ENCODE results near the gene HSCB. TPM values are rescaled to one million over a fixed set of nuclear protein-coding genes. Genes with fewer than 3 reads are reported as not detected.
A peak's percentile ranks its signal among the peaks of the same experiment; 100 is the strongest.

Gene HSCB
- total RNA-seq, 1 experiment from 2014 or later: 19.2 TPM

DNA sequence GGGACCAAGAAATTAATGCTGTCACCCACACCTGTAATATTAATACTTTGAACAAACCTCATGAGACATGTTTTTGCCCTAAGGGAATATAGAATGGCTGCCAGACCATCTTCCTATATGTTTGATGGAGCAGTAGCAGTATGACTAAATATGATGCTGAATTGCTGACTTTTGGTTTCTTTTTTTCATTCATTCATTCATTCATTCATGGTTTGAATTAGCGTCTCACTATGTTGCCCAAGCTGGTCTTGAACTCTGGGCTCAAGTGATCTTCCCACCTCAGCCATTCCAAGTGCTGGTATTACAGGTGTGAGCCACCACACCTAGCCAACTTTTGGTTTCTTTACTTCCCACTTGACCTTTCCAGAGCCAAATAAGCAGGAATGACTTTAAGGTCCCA lies 38.5 kb downstream of the HSCB start:
- ChIA-PET POLR2A (no interaction called here), CTCF (no interaction called here)
- no peak overlapping the region for H3K4me3 Mint-ChIP-seq
- DNase-seq (ENCODE audit: low spot score) (no peak), ATAC-seq (no peak)
- H3K4me1 Mint-ChIP-seq: no peaks in the 10 kb centered on the region
- H3K27me3 Mint-ChIP-seq (ENCODE audit: low read depth): no peaks in the 10 kb centered on the region
- H3K9me3 Mint-ChIP-seq: no peaks in the 10 kb centered on the region
- H3K27ac Mint-ChIP-seq: peak overlapping the region; percentile 45; the same call in 1 of the 2 replicates
- TF ChIP-seq, protein P1, sequence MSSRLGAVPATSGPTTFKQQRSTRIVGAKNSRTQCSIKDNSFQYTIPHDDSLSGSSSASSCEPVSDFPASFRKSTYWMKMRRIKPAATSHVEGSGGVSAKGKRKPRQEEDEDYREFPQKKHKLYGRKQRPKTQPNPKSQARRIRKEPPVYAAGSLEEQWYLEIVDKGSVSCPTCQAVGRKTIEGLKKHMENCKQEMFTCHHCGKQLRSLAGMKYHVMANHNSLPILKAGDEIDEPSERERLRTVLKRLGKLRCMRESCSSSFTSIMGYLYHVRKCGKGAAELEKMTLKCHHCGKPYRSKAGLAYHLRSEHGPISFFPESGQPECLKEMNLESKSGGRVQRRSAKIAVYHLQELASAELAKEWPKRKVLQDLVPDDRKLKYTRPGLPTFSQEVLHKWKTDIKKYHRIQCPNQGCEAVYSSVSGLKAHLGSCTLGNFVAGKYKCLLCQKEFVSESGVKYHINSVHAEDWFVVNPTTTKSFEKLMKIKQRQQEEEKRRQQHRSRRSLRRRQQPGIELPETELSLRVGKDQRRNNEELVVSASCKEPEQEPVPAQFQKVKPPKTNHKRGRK (CRISPR knock-in tag; IDR thresholded peaks at IDR 0.05; ENCODE audit: borderline replicate concordance): no peak
- TF ChIP-seq, protein P2, sequence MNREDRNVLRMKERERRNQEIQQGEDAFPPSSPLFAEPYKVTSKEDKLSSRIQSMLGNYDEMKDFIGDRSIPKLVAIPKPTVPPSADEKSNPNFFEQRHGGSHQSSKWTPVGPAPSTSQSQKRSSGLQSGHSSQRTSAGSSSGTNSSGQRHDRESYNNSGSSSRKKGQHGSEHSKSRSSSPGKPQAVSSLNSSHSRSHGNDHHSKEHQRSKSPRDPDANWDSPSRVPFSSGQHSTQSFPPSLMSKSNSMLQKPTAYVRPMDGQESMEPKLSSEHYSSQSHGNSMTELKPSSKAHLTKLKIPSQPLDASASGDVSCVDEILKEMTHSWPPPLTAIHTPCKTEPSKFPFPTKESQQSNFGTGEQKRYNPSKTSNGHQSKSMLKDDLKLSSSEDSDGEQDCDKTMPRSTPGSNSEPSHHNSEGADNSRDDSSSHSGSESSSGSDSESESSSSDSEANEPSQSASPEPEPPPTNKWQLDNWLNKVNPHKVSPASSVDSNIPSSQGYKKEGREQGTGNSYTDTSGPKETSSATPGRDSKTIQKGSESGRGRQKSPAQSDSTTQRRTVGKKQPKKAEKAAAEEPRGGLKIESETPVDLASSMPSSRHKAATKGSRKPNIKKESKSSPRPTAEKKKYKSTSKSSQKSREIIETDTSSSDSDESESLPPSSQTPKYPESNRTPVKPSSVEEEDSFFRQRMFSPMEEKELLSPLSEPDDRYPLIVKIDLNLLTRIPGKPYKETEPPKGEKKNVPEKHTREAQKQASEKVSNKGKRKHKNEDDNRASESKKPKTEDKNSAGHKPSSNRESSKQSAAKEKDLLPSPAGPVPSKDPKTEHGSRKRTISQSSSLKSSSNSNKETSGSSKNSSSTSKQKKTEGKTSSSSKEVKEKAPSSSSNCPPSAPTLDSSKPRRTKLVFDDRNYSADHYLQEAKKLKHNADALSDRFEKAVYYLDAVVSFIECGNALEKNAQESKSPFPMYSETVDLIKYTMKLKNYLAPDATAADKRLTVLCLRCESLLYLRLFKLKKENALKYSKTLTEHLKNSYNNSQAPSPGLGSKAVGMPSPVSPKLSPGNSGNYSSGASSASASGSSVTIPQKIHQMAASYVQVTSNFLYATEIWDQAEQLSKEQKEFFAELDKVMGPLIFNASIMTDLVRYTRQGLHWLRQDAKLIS (CRISPR knock-in tag; IDR thresholded peaks at IDR 0.05; ENCODE audit: borderline replicate concordance): no peak
- TF ChIP-seq NFATC4 (CRISPR knock-in tag; IDR thresholded peaks at IDR 0.05) (no peak), ZNF232 (CRISPR knock-in tag; IDR thresholded peaks at IDR 0.05) (no peak), SMAD4 (CRISPR knock-in tag; IDR thresholded peaks at IDR 0.05) (no peak), MXD4 (CRISPR knock-in tag; IDR thresholded peaks at IDR 0.05; ENCODE audit: borderline replicate concordance) (no peak), ZNF263 (CRISPR knock-in tag; IDR thresholded peaks at IDR 0.05; ENCODE audit: low read depth) (no peak)
- H3K36me3 Mint-ChIP-seq: peaks cover 50% of the 10 kb centered on the region

DNA sequence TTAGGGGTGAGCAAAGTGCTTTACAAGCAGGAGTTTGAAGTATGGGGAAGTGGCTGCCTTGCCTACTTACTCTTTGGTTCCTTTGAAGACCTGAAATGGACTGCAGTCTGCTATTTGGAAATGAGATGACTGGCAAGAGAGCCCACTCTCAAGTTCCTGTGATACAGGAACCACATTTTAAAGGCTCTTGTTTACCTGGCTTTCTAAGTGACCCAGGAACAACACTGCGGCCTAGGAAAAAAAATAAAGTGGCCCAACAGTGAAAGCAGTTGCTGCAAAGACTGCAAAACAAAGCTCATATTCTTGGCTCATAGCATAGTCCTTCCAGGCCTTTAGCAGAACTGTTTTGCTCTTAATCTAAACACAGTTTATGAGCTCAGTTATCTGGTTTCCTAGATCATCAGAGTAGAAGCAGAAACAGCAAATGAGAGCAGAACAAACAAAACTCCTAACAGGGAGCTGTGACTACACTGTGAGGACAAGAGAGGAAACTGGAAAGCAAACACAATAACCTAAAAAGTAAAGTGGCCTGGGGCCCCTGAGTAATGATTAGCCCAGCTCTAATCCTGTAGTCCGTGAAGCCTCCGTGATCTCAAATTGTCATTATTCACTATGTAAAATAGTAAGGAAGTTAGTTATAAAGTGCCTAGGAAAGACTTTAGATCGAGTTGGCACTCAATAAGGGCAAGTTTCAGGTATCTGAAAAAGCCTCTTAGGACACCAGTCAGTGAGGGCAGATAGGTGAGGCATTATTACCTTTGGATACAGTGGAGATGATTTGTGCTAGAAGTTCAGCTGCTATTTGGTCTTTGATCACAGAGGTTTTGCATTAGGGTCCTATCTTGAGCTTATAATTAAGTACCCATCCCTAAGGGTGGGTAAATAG lies 42.2 kb downstream of the HSCB start:
- H3K4me3 Mint-ChIP-seq: no peak overlapping the region
- ATAC-seq (no peak), DNase-seq (ENCODE audit: low spot score) (no peak)
- CTCF ChIA-PET: no interaction called here
- POLR2A ChIA-PET: no interaction called here
- H3K4me1 Mint-ChIP-seq: no peaks in the 10 kb centered on the region
- H3K9me3 Mint-ChIP-seq: no peaks in the 10 kb centered on the region
- no peaks in the 10 kb centered on the region for H3K27me3 Mint-ChIP-seq (ENCODE audit: low read depth)
- no peak for TF ChIP-seq ZNF396 (CRISPR knock-in tag; IDR thresholded peaks at IDR 0.05; ENCODE audit: borderline replicate concordance)
- TF ChIP-seq ZNF317 (CRISPR knock-in tag; IDR thresholded peaks at IDR 0.05; ENCODE audit: borderline replicate concordance, low read depth): no peak
- no peak for TF ChIP-seq NFYB (CRISPR knock-in tag; conservative IDR thresholded peaks at IDR 0.05; ENCODE audit: low read depth)
- TF ChIP-seq, protein P3, sequence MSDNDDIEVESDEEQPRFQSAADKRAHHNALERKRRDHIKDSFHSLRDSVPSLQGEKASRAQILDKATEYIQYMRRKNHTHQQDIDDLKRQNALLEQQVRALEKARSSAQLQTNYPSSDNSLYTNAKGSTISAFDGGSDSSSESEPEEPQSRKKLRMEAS (CRISPR knock-in tag; IDR thresholded peaks at IDR 0.05): no peak
- TF ChIP-seq CBFB (CRISPR knock-in tag; IDR thresholded peaks at IDR 0.05; ENCODE audit: low read depth): no peak
- no peak for TF ChIP-seq MXD4 (CRISPR knock-in tag; IDR thresholded peaks at IDR 0.05; ENCODE audit: borderline replicate concordance)
- TF ChIP-seq, protein P4, sequence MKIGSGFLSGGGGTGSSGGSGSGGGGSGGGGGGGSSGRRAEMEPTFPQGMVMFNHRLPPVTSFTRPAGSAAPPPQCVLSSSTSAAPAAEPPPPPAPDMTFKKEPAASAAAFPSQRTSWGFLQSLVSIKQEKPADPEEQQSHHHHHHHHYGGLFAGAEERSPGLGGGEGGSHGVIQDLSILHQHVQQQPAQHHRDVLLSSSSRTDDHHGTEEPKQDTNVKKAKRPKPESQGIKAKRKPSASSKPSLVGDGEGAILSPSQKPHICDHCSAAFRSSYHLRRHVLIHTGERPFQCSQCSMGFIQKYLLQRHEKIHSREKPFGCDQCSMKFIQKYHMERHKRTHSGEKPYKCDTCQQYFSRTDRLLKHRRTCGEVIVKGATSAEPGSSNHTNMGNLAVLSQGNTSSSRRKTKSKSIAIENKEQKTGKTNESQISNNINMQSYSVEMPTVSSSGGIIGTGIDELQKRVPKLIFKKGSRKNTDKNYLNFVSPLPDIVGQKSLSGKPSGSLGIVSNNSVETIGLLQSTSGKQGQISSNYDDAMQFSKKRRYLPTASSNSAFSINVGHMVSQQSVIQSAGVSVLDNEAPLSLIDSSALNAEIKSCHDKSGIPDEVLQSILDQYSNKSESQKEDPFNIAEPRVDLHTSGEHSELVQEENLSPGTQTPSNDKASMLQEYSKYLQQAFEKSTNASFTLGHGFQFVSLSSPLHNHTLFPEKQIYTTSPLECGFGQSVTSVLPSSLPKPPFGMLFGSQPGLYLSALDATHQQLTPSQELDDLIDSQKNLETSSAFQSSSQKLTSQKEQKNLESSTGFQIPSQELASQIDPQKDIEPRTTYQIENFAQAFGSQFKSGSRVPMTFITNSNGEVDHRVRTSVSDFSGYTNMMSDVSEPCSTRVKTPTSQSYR (CRISPR knock-in tag; IDR thresholded peaks at IDR 0.05): no peak
- TF ChIP-seq KAT7 (CRISPR knock-in tag; IDR thresholded peaks at IDR 0.05; ENCODE audit: borderline replicate concordance): no peak
- no peak for TF ChIP-seq RELA (CRISPR knock-in tag; IDR thresholded peaks at IDR 0.05; ENCODE audit: borderline replicate concordance)
- no peak for TF ChIP-seq ESRRA (CRISPR knock-in tag; IDR thresholded peaks at IDR 0.05; ENCODE audit: borderline replicate concordance)
- TF ChIP-seq, protein P5, sequence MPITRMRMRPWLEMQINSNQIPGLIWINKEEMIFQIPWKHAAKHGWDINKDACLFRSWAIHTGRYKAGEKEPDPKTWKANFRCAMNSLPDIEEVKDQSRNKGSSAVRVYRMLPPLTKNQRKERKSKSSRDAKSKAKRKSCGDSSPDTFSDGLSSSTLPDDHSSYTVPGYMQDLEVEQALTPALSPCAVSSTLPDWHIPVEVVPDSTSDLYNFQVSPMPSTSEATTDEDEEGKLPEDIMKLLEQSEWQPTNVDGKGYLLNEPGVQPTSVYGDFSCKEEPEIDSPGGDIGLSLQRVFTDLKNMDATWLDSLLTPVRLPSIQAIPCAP (CRISPR knock-in tag; IDR thresholded peaks at IDR 0.05): no peak
- TF ChIP-seq GTF2I (CRISPR knock-in tag; conservative IDR thresholded peaks at IDR 0.05): no peak
- TF ChIP-seq, protein P6, sequence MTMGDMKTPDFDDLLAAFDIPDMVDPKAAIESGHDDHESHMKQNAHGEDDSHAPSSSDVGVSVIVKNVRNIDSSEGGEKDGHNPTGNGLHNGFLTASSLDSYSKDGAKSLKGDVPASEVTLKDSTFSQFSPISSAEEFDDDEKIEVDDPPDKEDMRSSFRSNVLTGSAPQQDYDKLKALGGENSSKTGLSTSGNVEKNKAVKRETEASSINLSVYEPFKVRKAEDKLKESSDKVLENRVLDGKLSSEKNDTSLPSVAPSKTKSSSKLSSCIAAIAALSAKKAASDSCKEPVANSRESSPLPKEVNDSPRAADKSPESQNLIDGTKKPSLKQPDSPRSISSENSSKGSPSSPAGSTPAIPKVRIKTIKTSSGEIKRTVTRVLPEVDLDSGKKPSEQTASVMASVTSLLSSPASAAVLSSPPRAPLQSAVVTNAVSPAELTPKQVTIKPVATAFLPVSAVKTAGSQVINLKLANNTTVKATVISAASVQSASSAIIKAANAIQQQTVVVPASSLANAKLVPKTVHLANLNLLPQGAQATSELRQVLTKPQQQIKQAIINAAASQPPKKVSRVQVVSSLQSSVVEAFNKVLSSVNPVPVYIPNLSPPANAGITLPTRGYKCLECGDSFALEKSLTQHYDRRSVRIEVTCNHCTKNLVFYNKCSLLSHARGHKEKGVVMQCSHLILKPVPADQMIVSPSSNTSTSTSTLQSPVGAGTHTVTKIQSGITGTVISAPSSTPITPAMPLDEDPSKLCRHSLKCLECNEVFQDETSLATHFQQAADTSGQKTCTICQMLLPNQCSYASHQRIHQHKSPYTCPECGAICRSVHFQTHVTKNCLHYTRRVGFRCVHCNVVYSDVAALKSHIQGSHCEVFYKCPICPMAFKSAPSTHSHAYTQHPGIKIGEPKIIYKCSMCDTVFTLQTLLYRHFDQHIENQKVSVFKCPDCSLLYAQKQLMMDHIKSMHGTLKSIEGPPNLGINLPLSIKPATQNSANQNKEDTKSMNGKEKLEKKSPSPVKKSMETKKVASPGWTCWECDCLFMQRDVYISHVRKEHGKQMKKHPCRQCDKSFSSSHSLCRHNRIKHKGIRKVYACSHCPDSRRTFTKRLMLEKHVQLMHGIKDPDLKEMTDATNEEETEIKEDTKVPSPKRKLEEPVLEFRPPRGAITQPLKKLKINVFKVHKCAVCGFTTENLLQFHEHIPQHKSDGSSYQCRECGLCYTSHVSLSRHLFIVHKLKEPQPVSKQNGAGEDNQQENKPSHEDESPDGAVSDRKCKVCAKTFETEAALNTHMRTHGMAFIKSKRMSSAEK (CRISPR knock-in tag; IDR thresholded peaks at IDR 0.05; ENCODE audit: borderline replicate concordance): no peak
- H3K27ac Mint-ChIP-seq: no peak overlapping the region
- H3K36me3 Mint-ChIP-seq: peaks cover 62% of the 10 kb centered on the region
